HG03196 (cell line): ENCODE measurements around the gene TOMM70.
"Not testable (repeated sequence)": the region's sequence is repeated elsewhere in the genome, so short reads cannot be mapped to it uniquely, and the experiment has no call there.

Experiments
- ATAC-seq: cut with Tn5 transposase; IDR thresholded peaks from one replicate; pipeline ENCODE4 v1.9.1; 2021; ENCODE audit not compliant: unreplicated experiment

Gene TOMM70

DNA sequence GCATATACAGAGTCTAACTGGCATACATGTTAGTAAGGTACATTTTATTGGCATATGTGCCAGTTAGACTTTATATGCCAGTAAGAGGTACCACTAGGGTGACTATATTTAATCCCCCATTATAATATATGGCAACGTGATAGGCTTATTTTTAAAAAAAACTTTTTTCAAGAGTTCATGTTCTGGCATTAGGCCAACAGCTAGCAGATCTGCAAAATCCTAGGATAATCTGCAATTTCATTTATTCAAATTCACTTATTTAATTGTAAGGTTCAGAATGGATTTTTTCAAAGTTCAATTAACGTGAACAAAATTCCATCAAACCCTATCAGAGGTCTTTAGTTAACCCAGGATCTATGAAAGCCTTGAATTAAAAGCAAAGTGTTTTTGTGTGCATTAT lies 34.5 kb downstream of the TOMM70 start:
- ATAC-seq = no peak

- no peak for ATAC-seq
Observed at GRCh38 chr3:100364421-100364820, 36.5 kb downstream of the TOMM70 start.

- no peak for ATAC-seq
Observed at GRCh38 chr3:100361897-100362296, 39.0 kb downstream of the TOMM70 start.

GRCh38 chr3:100360757-100361496 lies 40.0 kb downstream of the TOMM70 start:
- no peak for ATAC-seq

GRCh38 chr3:100359035-100359434 lies 41.9 kb downstream of the TOMM70 start:
- no peak for ATAC-seq

DNA sequence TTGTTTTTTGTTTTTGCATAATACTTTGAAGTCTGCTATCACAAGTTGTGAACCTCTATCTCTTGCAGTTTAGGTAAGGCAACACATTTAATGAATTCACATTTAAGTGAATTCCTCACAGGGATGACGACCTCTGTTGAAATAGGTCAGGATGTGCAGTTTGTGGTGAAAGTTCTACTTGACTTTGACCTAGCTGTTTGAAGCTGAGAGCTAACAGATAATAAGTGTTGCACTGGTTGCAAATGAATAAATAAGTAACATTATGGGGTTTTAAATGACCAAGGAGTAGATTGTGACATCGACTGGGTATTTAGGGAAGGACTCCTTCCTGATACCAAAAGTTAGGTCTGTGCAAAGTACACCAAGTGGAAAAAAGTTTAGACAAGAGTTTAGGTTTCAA lies 42.5 kb downstream of the TOMM70 start:
- ATAC-seq = no peak

DNA sequence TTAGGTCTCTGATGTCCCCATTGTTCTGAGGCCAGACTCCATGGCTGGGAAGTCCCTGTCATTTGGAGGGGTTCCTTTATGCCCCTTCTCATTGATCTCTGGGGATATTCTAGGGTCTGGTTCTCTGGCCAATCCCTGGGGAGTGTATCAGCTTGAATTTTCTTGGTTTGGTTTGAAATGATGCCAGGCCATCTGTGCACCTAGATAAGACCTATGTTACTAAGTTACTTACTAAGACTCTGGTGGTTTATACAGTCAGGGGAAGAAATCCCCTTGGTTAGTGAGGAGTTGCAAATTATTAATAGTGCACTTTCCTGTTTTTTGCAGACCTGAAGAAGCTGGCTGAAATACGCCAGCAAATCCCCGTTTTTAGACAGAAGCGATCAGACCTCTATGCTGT lies 46.0 kb downstream of the TOMM70 start:
- no peak for ATAC-seq

- ATAC-seq = no peak
Observed at GRCh38 chr3:100352296-100353231, 48.3 kb downstream of the TOMM70 start.

GRCh38 chr3:100351770-100352169 lies 49.1 kb downstream of the TOMM70 start:
- ATAC-seq = not testable (repeated sequence)

DNA sequence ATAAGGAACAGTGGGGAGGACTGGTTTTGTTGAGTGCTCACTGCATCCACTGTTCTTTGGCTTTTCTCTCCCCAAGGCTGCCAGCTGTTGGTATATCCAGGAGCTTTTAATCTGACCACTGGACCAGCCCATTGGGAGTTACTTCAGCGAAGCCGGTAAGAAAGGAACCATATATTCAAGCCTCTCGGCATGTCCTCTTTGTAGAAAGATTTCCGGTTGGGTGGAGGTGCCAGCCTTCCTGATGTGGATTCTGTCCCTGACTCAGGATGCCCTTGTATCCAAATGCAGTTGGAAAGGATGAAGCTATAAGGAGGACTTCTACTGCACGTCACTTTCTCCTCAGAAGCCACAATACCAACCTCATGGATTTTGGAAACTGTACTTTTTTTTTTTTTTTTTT lies 52.2 kb downstream of the TOMM70 start:
- ATAC-seq = no peak

DNA sequence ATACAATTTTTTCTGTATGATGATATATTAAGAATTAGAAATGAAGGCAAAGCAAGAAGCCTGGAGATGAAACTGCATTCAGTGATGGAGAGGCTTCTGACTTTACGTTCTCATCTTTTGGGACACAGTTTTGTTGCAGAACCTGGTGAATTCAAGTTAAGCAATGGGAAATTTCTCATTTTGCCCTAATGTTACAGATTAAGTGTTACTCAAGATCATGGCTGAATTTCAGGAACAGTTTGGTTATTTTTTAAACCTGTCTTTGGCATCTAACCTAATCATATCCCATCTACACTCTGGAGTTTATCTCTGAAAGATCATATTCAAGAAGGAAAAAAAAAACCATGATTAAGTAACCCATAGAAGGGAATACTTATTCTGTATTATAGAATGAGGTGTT lies 60.4 kb downstream of the TOMM70 start:
- no peak for ATAC-seq

DNA sequence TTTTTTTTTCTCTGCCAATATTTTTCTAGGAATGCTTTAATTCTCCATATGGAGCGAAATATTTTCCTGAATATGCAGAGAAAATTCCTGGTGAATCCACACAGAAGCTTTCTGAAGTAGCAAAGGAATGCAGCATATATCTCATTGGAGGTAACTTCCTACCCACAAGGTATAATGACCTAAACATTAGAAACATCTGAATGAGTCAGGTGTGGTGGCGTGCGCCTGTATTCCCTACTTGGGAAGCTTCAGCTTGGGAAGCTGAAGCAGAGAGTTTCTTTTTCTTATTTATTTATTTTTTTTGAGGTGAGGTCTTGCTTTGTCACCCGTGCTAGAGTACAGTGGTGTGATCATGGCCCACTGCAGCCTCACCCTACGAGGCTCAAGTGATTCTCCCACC lies 61.1 kb downstream of the TOMM70 start:
- ATAC-seq = no peak

DNA sequence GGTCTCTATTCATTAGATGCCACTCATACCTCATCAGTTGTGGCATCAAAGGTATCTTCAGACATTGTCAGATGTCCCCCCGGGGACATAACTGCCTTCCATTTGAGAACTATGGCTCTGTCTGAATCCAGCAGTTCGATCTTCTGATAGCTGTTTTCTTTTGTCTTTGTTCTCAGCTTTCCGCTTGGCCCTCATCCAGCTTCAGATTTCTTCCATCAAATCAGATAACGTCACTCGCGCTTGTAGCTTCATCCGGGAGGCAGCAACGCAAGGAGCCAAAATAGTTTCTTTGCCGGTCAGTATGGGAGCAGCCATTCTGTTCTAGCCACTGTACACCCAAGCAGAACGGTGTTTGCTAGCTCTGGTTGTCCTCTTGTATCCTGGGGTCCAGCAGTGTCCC lies 62.0 kb downstream of the TOMM70 start:
- no peak for ATAC-seq

- not testable (repeated sequence) for ATAC-seq
Observed at GRCh38 chr3:100336229-100336628, 64.7 kb downstream of the TOMM70 start.

DNA sequence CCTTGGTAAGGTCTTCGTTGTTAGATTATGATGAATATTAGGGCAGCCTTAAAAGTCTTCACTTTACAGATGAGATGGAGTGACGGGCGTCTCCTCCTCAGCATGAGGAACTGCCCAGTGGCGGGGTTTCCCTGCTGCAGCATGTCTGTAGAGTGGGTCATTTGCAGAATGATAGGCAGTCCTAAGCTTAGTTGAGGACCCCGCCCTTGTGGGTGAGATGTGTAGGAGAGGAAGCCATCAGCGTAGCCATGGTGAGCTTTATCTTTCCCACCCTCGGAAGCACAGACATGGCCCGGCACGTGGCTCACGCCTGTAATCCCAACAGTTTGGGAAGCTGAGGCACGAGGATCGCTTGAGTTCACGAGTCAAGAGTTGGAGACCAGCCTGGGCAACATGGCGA lies 65.5 kb downstream of the TOMM70 start:
- peak; percentile 39 for ATAC-seq

DNA sequence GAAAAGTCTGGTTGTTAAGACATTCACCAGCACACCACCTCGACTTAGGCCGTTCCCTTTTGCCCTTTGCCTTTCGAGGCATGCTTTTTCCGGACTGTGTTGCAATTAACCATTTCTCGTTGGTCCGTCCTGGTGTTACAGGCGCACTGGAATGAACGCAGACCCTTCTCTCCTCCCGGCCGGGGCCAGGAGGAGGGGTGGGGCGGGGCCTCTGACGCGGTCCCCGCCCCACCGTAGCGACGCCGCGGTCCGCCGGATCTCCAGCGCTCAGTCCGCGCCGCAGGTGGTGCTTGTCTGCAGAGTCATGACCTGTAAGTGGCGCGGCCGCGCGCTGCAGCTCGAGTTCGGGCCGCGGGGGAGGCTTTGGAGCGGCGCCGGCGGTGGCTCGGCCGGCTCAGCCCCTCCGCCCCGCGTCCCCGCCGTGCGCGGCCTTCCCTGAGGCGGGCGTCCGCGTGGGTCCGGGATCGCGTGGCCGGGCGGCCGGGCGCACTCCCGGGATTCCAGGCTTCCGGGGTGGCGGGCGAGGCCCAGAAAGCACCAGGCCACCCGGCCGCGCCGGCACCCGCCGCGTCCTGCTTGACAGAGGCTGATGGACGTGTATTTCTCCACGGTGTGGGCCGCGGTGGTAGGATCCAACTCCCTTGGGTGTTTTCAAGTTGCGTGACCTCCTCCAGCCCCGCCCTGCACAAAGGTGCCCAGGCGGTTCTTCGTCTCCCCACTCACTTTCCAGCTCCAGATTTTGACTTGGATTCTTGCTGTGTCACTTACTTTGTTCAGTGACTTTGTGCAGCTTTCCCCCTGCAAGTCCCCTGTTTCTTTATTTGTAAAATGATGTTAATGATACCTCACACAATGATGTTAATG lies 66.2 kb downstream of the TOMM70 start, which contains the start of gene NIT2:
TSS of gene NIT2 (plus strand) at position 270 of the 864 bp plus-strand sequence. CDS start at position 305, 35 bp downstream.
- ATAC-seq = peak; percentile 96

- ATAC-seq = peak; percentile 23
Observed at GRCh38 chr3:100333970-100334487, 66.9 kb downstream of the TOMM70 start.

GRCh38 chr3:100333051-100333450 lies 67.8 kb downstream of the TOMM70 start:
- no peak for ATAC-seq

DNA sequence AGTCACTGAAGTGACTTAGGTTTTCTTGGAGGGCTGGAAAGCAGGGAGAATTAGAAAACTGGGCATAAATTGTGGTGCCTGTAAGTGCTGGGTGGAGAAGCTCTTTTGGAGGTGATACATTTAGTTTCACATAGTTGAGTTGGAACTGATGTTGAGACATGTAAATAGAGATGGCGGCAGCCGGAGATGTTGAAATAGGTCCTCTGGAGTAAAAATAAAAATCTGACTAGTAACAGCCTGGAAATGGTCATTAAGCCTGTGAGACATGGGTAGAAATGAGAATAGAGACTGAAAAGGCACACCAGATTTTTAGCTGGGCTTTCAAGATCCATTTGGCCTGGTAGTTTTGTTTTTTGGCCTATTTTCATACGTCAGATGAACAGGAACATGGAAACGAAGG lies 69.2 kb downstream of the TOMM70 start:
- no peak for ATAC-seq

- ATAC-seq = no peak
Observed at GRCh38 chr3:100330651-100331050, 70.2 kb downstream of the TOMM70 start.
